Heart left ventricle (tissue), 16 donors: Measurements from ENCODE around the gene CA9. TPM values are rescaled to one million over a fixed set of nuclear protein-coding genes. Genes with fewer than 3 reads are reported as not detected.

Experiments
- ATAC-seq, 4 donors: fragments of 200-7000 bp; cut with Tn5 transposase; one replicate each; pipeline ENCODE4 v1.9.1; 2020 to 2022; ENCODE audit warnings: moderate library complexity in 4 of 4, mild to moderate bottlenecking in 3 of 4, moderate number of reproducible peaks in 1 of 4
- DNase-seq, 5 donors: peaks; one replicate each; pipeline ENCODE4 v3.0.0-alpha.2; 2020
- H3K27ac ChIP-seq, 12 donors: fragments of 200-600 bp; sonication (generic) in 4 of 12; one replicate each; pipeline versions ENCODE4 v1.5.0 to v1.8.0; 2016 to 2022; ENCODE audit warnings: mild to moderate bottlenecking in 2 of 12
- H3K27me3 ChIP-seq, 9 donors: fragments of 200-600 bp; sonication (generic) in 2 of 9; one replicate each; pipeline versions ENCODE4 v1.5.1 to v1.8.0; 2016 to 2022; ENCODE audit warnings: mild to moderate bottlenecking in 3 of 9
- H3K36me3 ChIP-seq, 9 donors: fragments of 200-600 bp; sonication (generic) in 2 of 9; one replicate each; pipeline versions ENCODE4 v1.5.0 to v1.8.0; 2018 to 2022; ENCODE audit warnings: mild to moderate bottlenecking in 2 of 9
- H3K4me1 ChIP-seq, 12 donors: fragments of 200-600 bp; sonication (generic) in 4 of 12; one replicate each; pipeline versions ENCODE4 v1.5.0 to v1.8.0; 2016 to 2022; ENCODE audit warnings: mild to moderate bottlenecking in 3 of 12
- H3K4me3 ChIP-seq, 12 donors: fragments of 200-600 bp; sonication (generic) in 4 of 12; one replicate each; pipeline versions ENCODE4 v1.5.0 to v1.8.0; 2017 to 2022; ENCODE audit warnings: mild to moderate bottlenecking in 9 of 12, moderate library complexity in 4 of 12
- H3K9me3 ChIP-seq, 12 donors: fragments of 200-600 bp; sonication (generic) in 4 of 12; one replicate each; pipeline versions ENCODE4 v1.5.0 to v1.8.0; 2016 to 2022; ENCODE audit warnings: mild to moderate bottlenecking in 1 of 12
- POLR2A ChIP-seq, 2 donors: fragments of 450-650 bp; IDR thresholded peaks; one replicate each; pipeline ENCODE4 v1.6.1; 2017; ENCODE audit warnings: antibody characterized with exemption in 2 of 2, mild to moderate bottlenecking in 2 of 2, moderate library complexity in 2 of 2
- WGBS, 4 donors: extraction: QIAGEN DNeasy Blood & Tissue Kit in 2 of 4; methylation state at CpG; one replicate each; pipeline versions ENCODE4 v1.1.5 to v1.1.7; 2013 to 2018; 5-methylcytosine and 5-hydroxymethylcytosine counted together
- intact Hi-C, 10 donors: fragments of 100-400 bp; cut with DNase I; formaldehyde crosslinking; loops; one replicate each; pipeline versions ENCODE4 v1.11.1 to v1.14.2; 2022
- polyA plus RNA-seq, 2 donors: library from polyadenylated mRNA; stranded (reverse); fragments of 200-250 nt; gene quantifications; one replicate each; pipeline ENCODE4 v1.2.3, GENCODE V29; 2013
- total RNA-seq, 9 donors: library from RNA; depleted of rRNA in 2 of 9; stranded (reverse); fragments of >200 nt in 2 of 9; fragmentation: NEBNext Ultra II Directional in 3 of 9; extraction: Animal tissue kit (Norgen Biotek cat#: 25700) in 3 of 9; gene quantifications; one replicate each; pipeline versions ENCODE4 v1.1.0 to v1.2.4, GENCODE V29; 2016 to 2023
- TF ChIP-seq, protein P1 (sequence below), 12 donors: fragments of 200-600 bp; sonication (generic) in 4 of 12; IDR thresholded peaks; one replicate each; pipeline versions ENCODE4 v1.5.0 to v1.8.0; 2018 to 2022; ENCODE audit warnings: antibody characterized with exemption in 12 of 12, mild to moderate bottlenecking in 5 of 12
- donor health status: ischemic (EF 13 %, LVEDD 7.1; RV severe dilation, severe dysfunction).
- donor health status: healthy with polysubstance abuse.
- donor health status: DM: no; HTN: yes; CAD: no.
- donor health status: DM: no; HTN: no; CAD: no.
- donor health status: ischemic (EF 25% LVEDD 6.9; RV normal size, moderate dysfunction).
- donor health status: ischemic (EF 25% LVEDD 5.7; RV mildly dilated, moderate dysfunction).
- donor health status: healthy.
- donor health status: DM: yes; HTN: yes; CAD: no.
- donor health status: ischemic (EF 35%, LVEDD 5.7; RV mildly dilated, moderate dysfunction).
- donor health status: nonischemic (EF 11% LVEDD 7.7; RV severe dilation, severe dysfunction).
- donor health status: DM: yes; HTN: yes; CAD: no.
- donor health status: PGD.
- donor health status: ischemic (EF 29% LVEDD 5.4; RV normal size, mild dysfunction).
- donor health status: nonischemic (EF 23%, LVEDD 6.1; RV moderate dilation, normal function).

The CA9 gene
- total and polyA plus RNA-seq, 11 donors = 0.23 to 13.9 (median 0.54) TPM; not detected in 6

DNA sequence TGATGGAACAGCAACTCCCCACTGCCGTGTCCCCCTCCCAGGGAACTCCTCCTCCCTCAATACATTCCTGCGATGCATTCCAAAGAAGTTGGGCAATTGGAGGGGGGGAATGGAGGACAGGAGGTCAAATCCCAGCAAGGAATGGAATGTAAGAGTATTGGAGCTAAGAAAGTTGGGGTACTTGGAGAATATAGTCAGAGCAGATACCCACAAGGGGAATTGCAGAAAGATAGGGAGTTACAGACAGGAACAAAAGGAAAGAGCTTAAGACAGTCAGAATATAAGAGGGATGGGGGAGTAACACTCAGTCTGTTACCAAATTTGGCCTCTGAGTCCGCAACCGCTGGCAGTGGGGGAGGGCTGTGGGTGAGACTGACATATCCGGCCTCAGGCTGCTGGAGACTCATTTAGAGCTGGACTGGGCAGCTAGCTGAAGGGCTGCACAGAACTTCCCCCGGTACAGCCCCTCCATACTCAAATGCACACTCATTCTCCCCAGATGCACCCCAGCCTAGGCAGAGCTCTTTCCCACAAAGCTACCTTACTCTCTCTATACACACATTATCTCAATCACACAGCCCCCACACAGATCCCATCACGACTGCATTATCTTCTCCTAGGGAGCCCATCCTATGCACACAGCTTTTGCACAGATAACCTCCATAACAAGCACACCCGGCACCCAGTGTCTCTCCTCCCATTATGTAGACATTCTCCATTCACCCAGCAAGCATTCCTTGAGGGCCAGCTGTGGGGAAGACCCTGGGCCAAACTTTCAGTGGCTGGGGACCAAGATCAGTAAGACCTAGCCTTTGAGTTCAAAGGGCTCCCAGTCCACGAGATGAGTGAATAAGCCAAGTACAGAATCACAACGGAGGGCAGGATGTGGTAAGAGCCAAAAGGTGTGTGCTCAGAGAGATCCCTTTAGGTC is 54.6 kb downstream of the CA9 start:
- intact Hi-C loops = loop anchor here (1.0 to 5.0 kb wide), 8 partner anchors 36 to 81 kb away; partner anchors contain the start of genes CCDC107 (in 2 of the 10), RMRP (in 2 of the 10), TPM2 (in 2 of the 10) and ARHGEF39 (in 1 of the 10)
- peak overlapping the region in 11 of 12 donors; percentile 10 to 98 (median 84) for H3K4me3 ChIP-seq
- H3K36me3 ChIP-seq = peaks cover 0 to 33% (median 31%) of the 10 kb centered on the region in 9 donors
- peaks cover 10 to 66% (median 54%) of the 10 kb centered on the region in 12 donors for H3K4me1 ChIP-seq
- peak; percentile 29 to 54 (median 42) for ATAC-seq
- peak; percentile 85 to 89 (median 86) for DNase-seq
- peak in 1 of 2 donors; percentile 55 for TF ChIP-seq POLR2A (IDR thresholded peaks at IDR 0.05)
- TF ChIP-seq, protein P1, sequence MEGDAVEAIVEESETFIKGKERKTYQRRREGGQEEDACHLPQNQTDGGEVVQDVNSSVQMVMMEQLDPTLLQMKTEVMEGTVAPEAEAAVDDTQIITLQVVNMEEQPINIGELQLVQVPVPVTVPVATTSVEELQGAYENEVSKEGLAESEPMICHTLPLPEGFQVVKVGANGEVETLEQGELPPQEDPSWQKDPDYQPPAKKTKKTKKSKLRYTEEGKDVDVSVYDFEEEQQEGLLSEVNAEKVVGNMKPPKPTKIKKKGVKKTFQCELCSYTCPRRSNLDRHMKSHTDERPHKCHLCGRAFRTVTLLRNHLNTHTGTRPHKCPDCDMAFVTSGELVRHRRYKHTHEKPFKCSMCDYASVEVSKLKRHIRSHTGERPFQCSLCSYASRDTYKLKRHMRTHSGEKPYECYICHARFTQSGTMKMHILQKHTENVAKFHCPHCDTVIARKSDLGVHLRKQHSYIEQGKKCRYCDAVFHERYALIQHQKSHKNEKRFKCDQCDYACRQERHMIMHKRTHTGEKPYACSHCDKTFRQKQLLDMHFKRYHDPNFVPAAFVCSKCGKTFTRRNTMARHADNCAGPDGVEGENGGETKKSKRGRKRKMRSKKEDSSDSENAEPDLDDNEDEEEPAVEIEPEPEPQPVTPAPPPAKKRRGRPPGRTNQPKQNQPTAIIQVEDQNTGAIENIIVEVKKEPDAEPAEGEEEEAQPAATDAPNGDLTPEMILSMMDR (IDR thresholded peaks at IDR 0.05) = no peak
- no peaks in the 10 kb centered on the region for H3K27me3 ChIP-seq
- H3K27ac ChIP-seq = peak overlapping the region; percentile 68 to 99 (median 98)
- 1 to 4% (median 2%) methylated on average over 10 of the region's 10 CpGs for WGBS, 4 donors
- H3K9me3 ChIP-seq = no peaks in the 10 kb centered on the region

DNA sequence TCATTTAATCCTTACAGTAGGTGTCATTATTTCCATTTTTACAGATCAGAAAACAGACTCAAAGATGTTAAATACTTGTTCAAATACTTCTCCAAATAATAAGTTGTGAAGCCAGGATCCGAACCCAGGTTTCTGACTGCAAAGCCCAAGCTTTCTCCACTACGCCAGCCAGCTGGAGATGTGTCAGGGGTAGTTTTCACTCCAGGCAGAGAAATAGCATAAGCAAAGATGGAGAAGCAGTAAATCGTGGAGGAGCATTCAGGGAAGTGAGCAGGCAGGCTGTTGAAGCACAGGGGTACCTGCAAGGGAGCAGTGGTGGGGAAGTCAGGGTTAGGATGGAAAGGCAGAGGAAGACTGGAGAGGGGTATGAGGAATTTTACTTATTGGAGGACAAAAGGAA is 55.4 kb downstream of the CA9 start:
- 44 to 54% (median 47%) methylated on average over 3 of the region's 3 CpGs for WGBS, 4 donors
- Histone ChIP-seq H3K4me1 (peaks cover 12 to 74% (median 60%) of the 10 kb centered on the region in 12 donors), H3K4me3 (peak overlapping the region in 10 of 12 donors; percentile 77 to 98 (median 86)), H3K36me3 (peaks cover 0 to 29% (median 24%) of the 10 kb centered on the region in 9 donors), H3K27me3 (no peaks in the 10 kb centered on the region), H3K27ac (peak overlapping the region in 11 of 12 donors; percentile 40 to 99 (median 98)), H3K9me3 (no peaks in the 10 kb centered on the region)
- ATAC-seq = no peak
- TF ChIP-seq, protein P1 (IDR thresholded peaks at IDR 0.05) = no peak
- no peak for TF ChIP-seq POLR2A (IDR thresholded peaks at IDR 0.05)
- intact Hi-C loops = loop anchor here in 9 of 10 donors (2.0 to 5.0 kb wide), 6 partner anchors 37 to 82 kb away; partner anchors contain the start of genes TPM2 (in 2 of the 9), ARHGEF39 (in 1 of the 9), CCDC107 (in 1 of the 9) and RMRP (in 1 of the 9)
- peak in 1 of 5 donors; percentile 12 for DNase-seq

DNA sequence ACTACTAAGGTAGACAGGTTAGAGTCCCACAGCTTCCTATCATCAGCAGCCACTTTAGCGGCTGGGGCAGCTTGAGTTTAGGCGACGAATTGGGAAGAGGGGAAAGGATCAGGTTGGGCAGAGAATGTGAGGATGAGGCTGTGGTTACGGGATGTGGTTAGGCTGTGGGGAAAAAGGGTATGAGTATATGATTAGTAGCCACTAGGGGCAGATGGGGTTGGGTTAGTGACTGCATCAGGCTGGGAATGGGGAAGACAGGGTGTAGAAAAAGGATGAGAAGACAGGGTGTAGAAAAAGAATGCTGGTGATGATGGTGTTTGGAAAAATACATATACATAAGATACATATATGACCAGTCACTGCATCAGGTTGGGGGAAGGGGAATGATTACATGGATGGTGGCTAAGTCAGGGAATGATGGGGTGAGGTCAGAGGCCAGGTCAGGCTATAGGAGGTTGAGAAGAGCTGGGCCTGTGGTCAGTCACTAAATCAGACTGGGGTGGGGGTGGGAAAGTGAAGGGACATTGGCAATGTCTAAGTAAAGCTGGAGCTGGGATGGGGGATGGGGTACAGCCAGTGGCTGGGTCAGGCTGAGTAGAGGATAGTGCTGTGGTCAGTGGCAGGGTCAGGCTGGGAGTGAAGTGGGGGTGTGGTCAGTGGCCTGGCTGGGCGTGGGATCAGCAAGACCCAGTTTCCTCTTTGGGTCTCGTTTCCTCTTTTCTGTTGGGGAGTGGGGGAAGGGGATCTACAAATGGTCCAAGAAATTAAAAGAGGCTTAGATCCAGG is 56.2 kb downstream of the CA9 start:
- 11 to 23% (median 21%) methylated on average over 6 of the region's 6 CpGs for WGBS, 4 donors
- DNase-seq (peak; percentile 65 to 83 (median 75)), ATAC-seq (no peak)
- peak overlapping the region in 11 of 12 donors; percentile 40 to 99 (median 98) for H3K27ac ChIP-seq
- intact Hi-C loops = loop anchor here in 9 of 10 donors (2.0 to 5.0 kb wide), 9 partner anchors 33 to 125 kb away; partner anchors contain the start of genes CCDC107 (in 2 of the 9), RMRP (in 2 of the 9), TPM2 (in 2 of the 9) and ARHGEF39 (in 1 of the 9)
- H3K9me3 ChIP-seq = no peaks in the 10 kb centered on the region
- H3K27me3 ChIP-seq = no peaks in the 10 kb centered on the region
- peaks cover 0 to 29% (median 24%) of the 10 kb centered on the region in 9 donors for H3K36me3 ChIP-seq
- H3K4me1 ChIP-seq = peaks cover 12 to 77% (median 61%) of the 10 kb centered on the region in 12 donors
- TF ChIP-seq, protein P1 (IDR thresholded peaks at IDR 0.05) = peak; percentile 28 to 63 (median 41)
- no peak for TF ChIP-seq POLR2A (IDR thresholded peaks at IDR 0.05)
- H3K4me3 ChIP-seq = peak overlapping the region in 11 of 12 donors; percentile 77 to 98 (median 86)
